Neural progenitor cell (in vitro differentiated cells): ENCODE data around the gene GABBR2.

ENCODE experiments used
- EZH2 ChIP-seq: fragments of 200-600 bp; sonication (generic); IDR thresholded peaks from 2 replicates; pipeline ENCODE4 v1.6.1; 2017; ENCODE audit warnings: antibody characterized with exemption, mild to moderate bottlenecking, moderate library complexity
- EZH2phosphoT487 ChIP-seq: fragments of 200-600 bp; sonication (generic); IDR thresholded peaks from 2 replicates; pipeline ENCODE4 v1.6.1; 2017; ENCODE audit warnings: antibody characterized with exemption
- TF ChIP-seq, protein P1 (sequence below): fragments of 200-600 bp; sonication (generic); IDR thresholded peaks from 2 replicates; pipeline ENCODE4 v1.5.1; 2017; ENCODE audit warnings: antibody characterized with exemption, mild to moderate bottlenecking

DNA sequence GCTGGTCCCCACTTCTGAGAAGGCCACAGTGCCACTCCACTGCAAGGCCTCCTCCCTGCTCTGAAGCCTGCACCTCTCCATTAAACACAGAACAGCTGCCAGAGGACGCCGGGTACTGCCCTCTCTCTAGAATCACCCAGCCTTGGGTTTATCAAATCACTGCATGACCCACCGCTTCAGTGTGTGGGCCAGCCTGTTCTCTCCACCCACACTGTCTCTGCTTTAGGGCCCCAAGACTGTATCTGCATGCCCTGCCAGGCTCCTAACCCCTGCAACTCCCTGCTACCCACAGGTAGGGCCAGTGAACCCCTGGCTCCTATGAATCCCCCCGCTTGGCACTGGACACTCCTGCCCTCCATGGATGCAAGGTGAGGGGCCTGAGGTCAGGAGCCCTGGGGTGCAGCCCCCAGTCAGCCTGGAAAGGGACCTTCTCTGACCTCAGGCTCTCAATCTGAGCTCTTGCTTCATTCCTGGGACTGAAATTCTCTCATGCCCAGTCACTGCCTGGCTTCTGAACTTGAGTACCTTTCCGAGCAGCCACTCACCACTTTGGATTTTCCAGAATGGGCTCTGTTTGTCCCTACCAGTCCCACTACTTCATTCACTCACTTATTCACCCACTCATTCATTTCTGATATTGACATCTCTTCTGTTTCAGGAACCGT, 206.3 kb downstream of the GABBR2 start:
- TF ChIP-seq EZH2 (no peak), EZH2phosphoT487 (no peak)
- TF ChIP-seq, protein P1, sequence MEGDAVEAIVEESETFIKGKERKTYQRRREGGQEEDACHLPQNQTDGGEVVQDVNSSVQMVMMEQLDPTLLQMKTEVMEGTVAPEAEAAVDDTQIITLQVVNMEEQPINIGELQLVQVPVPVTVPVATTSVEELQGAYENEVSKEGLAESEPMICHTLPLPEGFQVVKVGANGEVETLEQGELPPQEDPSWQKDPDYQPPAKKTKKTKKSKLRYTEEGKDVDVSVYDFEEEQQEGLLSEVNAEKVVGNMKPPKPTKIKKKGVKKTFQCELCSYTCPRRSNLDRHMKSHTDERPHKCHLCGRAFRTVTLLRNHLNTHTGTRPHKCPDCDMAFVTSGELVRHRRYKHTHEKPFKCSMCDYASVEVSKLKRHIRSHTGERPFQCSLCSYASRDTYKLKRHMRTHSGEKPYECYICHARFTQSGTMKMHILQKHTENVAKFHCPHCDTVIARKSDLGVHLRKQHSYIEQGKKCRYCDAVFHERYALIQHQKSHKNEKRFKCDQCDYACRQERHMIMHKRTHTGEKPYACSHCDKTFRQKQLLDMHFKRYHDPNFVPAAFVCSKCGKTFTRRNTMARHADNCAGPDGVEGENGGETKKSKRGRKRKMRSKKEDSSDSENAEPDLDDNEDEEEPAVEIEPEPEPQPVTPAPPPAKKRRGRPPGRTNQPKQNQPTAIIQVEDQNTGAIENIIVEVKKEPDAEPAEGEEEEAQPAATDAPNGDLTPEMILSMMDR, result no peak
